GM18951 (cell line): ENCODE data around the gene AXIN2.
"Not testable (repeated sequence)": the region's sequence is repeated elsewhere in the genome, so short reads cannot be mapped to it uniquely, and the experiment has no call there.

Experiments
- POLR2A ChIP-seq: IDR thresholded peaks from 4 replicates; pipeline ENCODE4 v1.6.1; 2011; ENCODE audit warnings: mild to moderate bottlenecking; ENCODE audit not compliant: insufficient read length, insufficient read depth; ENCODE audit errors: extremely low read depth
- in situ Hi-C: fragments of 300-500 bp; cut with MboI; formaldehyde crosslinking; loops from one replicate; pipeline ENCODE4 v1.12.0; 2022; ENCODE audit warnings: low sequenced_read_pairs, mixed read lengths, inconsistent platforms; ENCODE audit not compliant: unreplicated experiment

The AXIN2 gene

GRCh38 chr17:65496801-65497200 lies 64.6 kb downstream of the AXIN2 start:
- in situ Hi-C loops: no loop called here
- no peak for TF ChIP-seq POLR2A

GRCh38 chr17:65495122-65496055 lies 66.1 kb downstream of the AXIN2 start:
- in situ Hi-C loops: no loop called here
- TF ChIP-seq POLR2A: no peak

- TF ChIP-seq POLR2A: no peak
- in situ Hi-C loops: no loop called here
These were observed 71.9 kb downstream of the AXIN2 start for GRCh38 chr17:65489413-65490155.

GRCh38 chr17:65488665-65489064 lies 72.8 kb downstream of the AXIN2 start:
- in situ Hi-C loops: no loop called here
- TF ChIP-seq POLR2A: no peak

- no peak for TF ChIP-seq POLR2A
- in situ Hi-C loops: no loop called here
These were observed 73.5 kb downstream of the AXIN2 start for GRCh38 chr17:65487990-65488389.

- no peak for TF ChIP-seq POLR2A
- in situ Hi-C loops: no loop called here
These were observed 74.3 kb downstream of the AXIN2 start for GRCh38 chr17:65487161-65487560.

- TF ChIP-seq POLR2A: no peak
- in situ Hi-C loops: no loop called here
These were observed 75.8 kb downstream of the AXIN2 start for GRCh38 chr17:65485388-65486299.

GRCh38 chr17:65484405-65484804 lies 77.0 kb downstream of the AXIN2 start:
- in situ Hi-C loops: not testable (repeated sequence)

- in situ Hi-C loops: no loop called here
- no peak for TF ChIP-seq POLR2A
These were observed 78.0 kb downstream of the AXIN2 start for GRCh38 chr17:65483438-65483837.

GRCh38 chr17:65482201-65482600 lies 79.2 kb downstream of the AXIN2 start:
- in situ Hi-C loops: no loop called here
- no peak for TF ChIP-seq POLR2A

GRCh38 chr17:65479282-65479681 lies 82.2 kb downstream of the AXIN2 start:
- in situ Hi-C loops: no loop called here
- no peak for TF ChIP-seq POLR2A
